GM10248 (cell line): Measurements from ENCODE around the gene SNAPIN.

Source experiments
- CTCF ChIA-PET: fragments of 300-600 bp; sonication (Branson Sonifier 250); formaldehyde crosslinking; extraction: SDS; loops from one replicate; lab custom pipeline; 2021; ENCODE audit warnings: antibody characterized with exemption; lab: Yijun Ruan, JAX
- POLR2A ChIA-PET: fragments of 350-650 bp; sonication (Branson Sonifier 250); formaldehyde crosslinking; extraction: SDS; loops from one replicate; lab custom pipeline; 2020; ENCODE audit warnings: antibody characterized with exemption; lab: Yijun Ruan, JAX
- DNase-seq: peaks from one replicate; pipeline ENCODE4 v3.0.0; 2012; ENCODE audit errors: extremely low spot score
- CTCF ChIP-seq: IDR thresholded peaks from 2 replicates; pipeline ENCODE4 v1.5.1; 2012; ENCODE audit warnings: mild to moderate bottlenecking, low read depth; ENCODE audit errors: extremely low read depth, missing control alignments, control extremely low read depth

Gene SNAPIN

GRCh38 chr1:153658400-153659174, at the start of gene SNAPIN:
SNAPIN (plus strand) TSS chr1:153658703; CDS start chr1:153658744, 41 bp downstream.
- TF ChIP-seq CTCF, result no peak
- POLR2A ChIA-PET, result interaction anchor here (1.5 to 1.9 kb wide), 2 partner anchors 12 to 25 kb away, joined by 4 to 7 read pairs; partner anchors contain the start of genes CHTOP and ILF2
- CTCF ChIA-PET, result interaction anchor here (1.0 to 1.3 kb wide), 6 partner anchors 8 to 87 kb away, joined by 3 to 4 read pairs (median 3); no protein-coding TSS in a partner anchor
- DNase-seq, result peak; percentile 93

GRCh38 chr1:153608742-153609584, 49.5 kb upstream of the SNAPIN start:
- CTCF ChIA-PET, result interaction anchor here (2.3 to 4.4 kb wide), 2 partner anchors 9 to 37 kb away, joined by 7 to 22 read pairs; no protein-coding TSS in a partner anchor
- POLR2A ChIA-PET, result no interaction called here

GRCh38 chr1:153609585-153609907, 49.0 kb upstream of the SNAPIN start:
- no peak for TF ChIP-seq CTCF
- peak; percentile 7 for DNase-seq
- ChIA-PET POLR2A (no interaction called here), CTCF (interaction anchor here (4.4 kb wide), 1 partner anchor 9 kb away, joined by 22 read pairs; no protein-coding TSS in a partner anchor)

More at GRCh38 chr1:153608742-153609584, 49.5 kb upstream of the SNAPIN start:
- no peak for TF ChIP-seq CTCF
- DNase-seq, result peak; percentile 12

- no peak for TF ChIP-seq CTCF
- ChIA-PET POLR2A (no interaction called here), CTCF (interaction anchor here (1.1 to 4.4 kb wide), 3 partner anchors 8 to 33 kb away, joined by 3 to 22 read pairs (median 16); partner anchors contain the start of genes S100A1 and S100A13)
- DNase-seq, result no peak
Observed at GRCh38 chr1:153610334-153610733, 48.2 kb upstream of the SNAPIN start.

- TF ChIP-seq CTCF, result no peak
- POLR2A ChIA-PET, result no interaction called here
- no peak for DNase-seq
- CTCF ChIA-PET, result interaction anchor here (1.1 to 3.2 kb wide), 2 partner anchors 16 to 33 kb away, joined by 3 to 16 read pairs; partner anchors contain the start of genes S100A1 and S100A13
Observed at GRCh38 chr1:153610811-153611301, 47.6 kb upstream of the SNAPIN start.

GRCh38 chr1:153611356-153611755, 47.1 kb upstream of the SNAPIN start:
- ChIA-PET CTCF (interaction anchor here (1.3 to 9.1 kb wide), 3 partner anchors 16 to 41 kb away, joined by 4 to 136 read pairs (median 16); partner anchors contain the start of genes S100A1 and S100A13), POLR2A (no interaction called here)
- peak; percentile 12 for DNase-seq
- TF ChIP-seq CTCF, result no peak
